Activated CD4-positive, alpha-beta memory T cell treated with anti-CD3 and anti-CD28 coated beads for 36 hours (primary cell): Measurements from ENCODE around the gene ALAS1. TPM values are rescaled to one million over a fixed set of nuclear protein-coding genes. Genes with fewer than 3 reads are reported as not detected.

ENCODE experiments used
- CTCF ChIA-PET: fragments of 350-600 bp; sonication (Branson Sonifier 250); formaldehyde crosslinking; loops from one replicate; lab custom pipeline; 2021; ENCODE audit warnings: antibody characterized with exemption, inconsistent platforms; lab: Charles Lee
- POLR2A ChIA-PET: fragments of 350-600 bp; sonication (Branson Sonifier 250); formaldehyde crosslinking; loops from one replicate; lab custom pipeline; 2021; ENCODE audit warnings: antibody characterized with exemption; lab: Charles Lee
- DNase-seq: peaks from one replicate; pipeline ENCODE4 v3.0.0-alpha.2; 2020
- H3K27ac Mint-ChIP-seq: one replicate; pipeline ENCODE4 v1.8.0; 2021; ENCODE audit warnings: mixed read lengths
- H3K27me3 Mint-ChIP-seq: one replicate; pipeline ENCODE4 v1.8.0; 2021; ENCODE audit warnings: mixed read lengths
- H3K36me3 Mint-ChIP-seq: one replicate; pipeline ENCODE4 v1.8.0; 2021; ENCODE audit warnings: mixed read lengths
- H3K4me1 Mint-ChIP-seq: one replicate; pipeline ENCODE4 v1.8.0; 2021; ENCODE audit warnings: low read depth, mixed read lengths
- H3K4me3 Mint-ChIP-seq: one replicate; pipeline ENCODE4 v1.8.0; 2021; ENCODE audit warnings: mild to moderate bottlenecking, mixed read lengths
- H3K9me3 Mint-ChIP-seq: one replicate; pipeline ENCODE4 v1.8.0; 2021; ENCODE audit warnings: mixed read lengths
- intact Hi-C: fragments of 100-400 bp; cut with micrococcal nuclease; formaldehyde crosslinking; loops from one replicate; pipeline ENCODE4 v1.15.1; 2023
- total RNA-seq, 2 experiments: library from RNA; stranded (reverse); gene quantifications; one replicate each; pipeline ENCODE4 v1.2.3, GENCODE V29; 2021

ALAS1 gene
- total RNA-seq, 2 experiments from 2014 or later, result 64.4 to 64.5 TPM

DNA sequence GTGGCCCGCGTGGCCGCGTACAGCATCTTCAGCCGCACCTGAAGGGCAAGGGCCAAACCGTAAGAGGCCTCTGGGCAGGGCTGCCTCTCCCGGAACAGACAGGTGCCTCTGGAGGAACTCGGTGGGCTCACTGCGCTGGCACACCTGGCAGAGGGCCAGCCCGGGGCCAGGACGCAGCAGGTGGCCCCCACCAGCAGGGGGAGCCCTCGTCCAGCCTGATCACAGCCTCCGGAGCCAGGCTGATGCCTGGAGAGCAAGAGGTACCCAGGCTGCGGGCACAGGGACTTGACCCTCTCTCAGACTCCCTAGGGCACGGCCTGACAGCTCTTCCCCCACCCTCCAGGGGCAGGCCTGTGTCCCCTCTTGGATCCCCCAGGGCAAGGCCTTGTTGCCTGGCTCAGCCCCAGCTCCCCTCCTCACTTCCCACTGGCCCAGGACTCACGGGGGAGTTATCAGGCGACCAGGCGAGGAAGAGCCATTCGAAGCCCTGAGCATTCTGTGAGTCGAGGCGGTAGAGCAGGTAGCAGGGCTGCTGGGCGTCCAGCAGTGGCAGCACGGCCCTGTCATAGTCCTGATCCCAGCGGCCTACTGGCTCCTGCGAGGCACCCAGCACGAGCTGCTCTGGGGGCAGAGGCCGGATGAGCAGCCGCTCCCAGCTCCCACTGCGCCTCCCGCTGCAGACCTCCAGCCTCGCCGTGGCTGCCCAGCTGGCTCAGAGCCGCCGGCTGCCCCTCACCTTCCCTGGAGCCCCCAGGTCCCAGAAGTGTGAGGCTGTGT lies 33.7 kb downstream of the ALAS1 start:
- Mint-ChIP-seq H3K36me3 (peaks cover 37% of the 10 kb centered on the region), H3K4me1 (peaks cover 37% of the 10 kb centered on the region), H3K9me3 (no peaks in the 10 kb centered on the region), H3K27me3 (no peaks in the 10 kb centered on the region), H3K4me3 (no peak overlapping the region), H3K27ac (peak overlapping the region; percentile 73)
- POLR2A ChIA-PET, result interaction anchor here (1.2 to 2.6 kb wide), 6 partner anchors 8 to 52 kb away, joined by 3 to 16 read pairs (median 5); partner anchors contain the start of gene WDR82
- CTCF ChIA-PET, result interaction anchor here (0.6 to 8.8 kb wide), 37 partner anchors 9 to 216 kb away, joined by 3 to 136 read pairs (median 5); partner anchors contain the start of genes GLYCTK, PPM1M and WDR82
- DNase-seq, result peak; percentile 90
- intact Hi-C loops, result loop anchor here (1.0 kb wide), 1 partner anchor 108 kb away; no protein-coding TSS in a partner anchor

- intact Hi-C loops, result no loop called here
- Mint-ChIP-seq H3K27ac (peak overlapping the region; percentile 38), H3K9me3 (no peaks in the 10 kb centered on the region), H3K4me1 (peaks cover 41% of the 10 kb centered on the region), H3K4me3 (no peak overlapping the region), H3K27me3 (no peaks in the 10 kb centered on the region), H3K36me3 (peaks cover 37% of the 10 kb centered on the region)
- CTCF ChIA-PET, result interaction anchor here (0.6 to 8.8 kb wide), 30 partner anchors 9 to 215 kb away, joined by 3 to 136 read pairs (median 6); partner anchors contain the start of genes GLYCTK, PPM1M and WDR82
- DNase-seq, result peak; percentile 64
- POLR2A ChIA-PET, result interaction anchor here (1.4 to 2.6 kb wide), 5 partner anchors 12 to 51 kb away, joined by 3 to 16 read pairs (median 6); partner anchors contain the start of gene WDR82
Measured at GRCh38 chr3:52232279-52233107, 34.5 kb downstream of the ALAS1 start.

DNA sequence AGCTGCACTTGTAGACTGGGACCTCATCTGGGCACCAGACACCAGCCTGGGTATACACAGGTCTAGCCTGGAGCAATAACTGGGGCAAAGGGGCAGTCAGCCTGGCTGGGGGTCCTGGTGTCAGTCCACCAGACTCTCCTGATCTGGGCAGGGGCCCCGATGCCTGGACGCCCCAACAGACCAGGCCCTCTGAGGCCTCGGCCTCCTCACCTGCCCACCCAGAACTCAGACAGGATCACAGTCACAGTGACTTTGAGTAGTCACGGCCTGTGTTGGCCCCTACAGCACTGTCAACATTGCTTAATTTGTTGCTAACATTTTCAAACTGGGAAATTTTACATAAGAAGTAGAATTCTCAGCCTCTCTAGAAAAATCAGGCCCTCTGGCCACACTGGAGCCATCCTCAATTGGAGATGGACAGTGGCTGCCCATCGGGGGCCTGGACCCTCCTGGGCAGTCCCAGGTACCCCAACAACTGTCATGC lies 35.2 kb downstream of the ALAS1 start:
- Mint-ChIP-seq H3K9me3 (no peaks in the 10 kb centered on the region), H3K36me3 (peaks cover 37% of the 10 kb centered on the region), H3K27me3 (no peaks in the 10 kb centered on the region), H3K27ac (no peak overlapping the region), H3K4me3 (no peak overlapping the region), H3K4me1 (peaks cover 46% of the 10 kb centered on the region)
- intact Hi-C loops, result no loop called here
- POLR2A ChIA-PET, result interaction anchor here (1.8 to 2.6 kb wide), 2 partner anchors 20 to 46 kb away, joined by 6 to 16 read pairs; partner anchors contain the start of gene WDR82
- CTCF ChIA-PET, result interaction anchor here (1.1 to 8.8 kb wide), 18 partner anchors 7 to 214 kb away, joined by 3 to 136 read pairs (median 14); partner anchors contain the start of genes GLYCTK, PPM1M, TLR9 and WDR82
- no peak for DNase-seq

- H3K27ac Mint-ChIP-seq, result peak overlapping the region; percentile 74
- peaks cover 50% of the 10 kb centered on the region for H3K4me1 Mint-ChIP-seq
- H3K4me3 Mint-ChIP-seq, result no peak overlapping the region
Measured at GRCh38 chr3:52233968-52234367, 36.0 kb downstream of the ALAS1 start.

DNA sequence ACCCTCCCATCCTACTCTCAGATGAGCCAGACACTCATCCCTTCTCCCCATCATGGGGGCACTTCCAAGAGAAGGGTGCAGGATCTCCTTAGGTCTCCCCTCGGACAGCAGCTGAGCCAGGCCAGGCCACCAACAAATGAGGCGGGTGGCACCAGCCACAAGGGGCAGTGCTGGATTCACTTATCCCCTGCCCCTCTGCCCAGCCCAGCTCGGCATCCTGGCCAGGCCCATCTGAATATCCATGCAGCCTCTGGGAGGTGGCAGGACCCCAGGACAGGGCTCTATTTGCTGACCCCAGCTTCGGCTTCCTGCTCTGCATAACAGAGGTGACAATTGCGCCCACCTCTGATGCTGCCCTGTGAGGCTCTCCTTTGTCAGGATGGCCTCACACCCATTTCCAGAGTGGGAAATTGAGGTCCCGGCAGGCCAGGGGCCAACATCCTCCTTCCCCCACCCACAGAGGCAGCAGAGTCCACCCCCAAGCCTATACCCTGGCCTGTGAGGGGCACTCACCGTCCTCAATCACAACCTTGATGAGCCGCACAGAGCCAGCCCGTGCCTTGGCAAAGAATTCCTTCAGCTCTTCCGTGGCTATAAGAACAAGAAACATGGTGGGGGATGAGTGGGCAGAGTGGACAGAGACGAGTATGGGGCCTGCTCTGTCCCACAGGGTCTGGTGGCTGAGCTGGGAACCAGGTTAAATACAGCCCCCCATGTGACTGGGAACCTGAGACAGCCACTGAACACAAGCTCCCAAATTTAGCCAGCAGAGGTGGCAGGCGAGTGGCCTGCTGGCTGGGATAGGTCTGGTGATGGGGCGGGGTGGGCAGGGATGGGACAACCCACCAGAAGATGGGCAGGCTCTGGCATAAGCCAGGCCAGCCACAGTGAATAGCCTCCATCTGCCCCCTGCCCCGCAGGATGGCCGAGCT lies 36.8 kb downstream of the ALAS1 start:
- intact Hi-C loops, result no loop called here
- no peak for DNase-seq
- ChIA-PET POLR2A (interaction anchor here (1.1 kb wide), 3 partner anchors 11 to 43 kb away, joined by 3 to 5 read pairs (median 4); partner anchors contain the start of genes PPM1M and WDR82), CTCF (interaction anchor here (0.5 to 11.6 kb wide), 6 partner anchors 9 to 104 kb away, joined by 3 to 148 read pairs (median 32); partner anchors contain the start of genes TLR9 and WDR82)
- H3K9me3 Mint-ChIP-seq, result no peaks in the 10 kb centered on the region
- H3K36me3 Mint-ChIP-seq, result peaks cover 43% of the 10 kb centered on the region
- H3K4me1 Mint-ChIP-seq, result peaks cover 50% of the 10 kb centered on the region
- peak overlapping the region; percentile 74 for H3K27ac Mint-ChIP-seq
- no peaks in the 10 kb centered on the region for H3K27me3 Mint-ChIP-seq
- H3K4me3 Mint-ChIP-seq, result no peak overlapping the region

More at GRCh38 chr3:52233968-52234367, 36.0 kb downstream of the ALAS1 start:
- peaks cover 42% of the 10 kb centered on the region for H3K36me3 Mint-ChIP-seq
- H3K9me3 Mint-ChIP-seq, result no peaks in the 10 kb centered on the region
- POLR2A ChIA-PET, result interaction anchor here (1.1 kb wide), 1 partner anchor 14 kb away, joined by 3 read pairs; no protein-coding TSS in a partner anchor
- no peak for DNase-seq
- H3K27me3 Mint-ChIP-seq, result no peaks in the 10 kb centered on the region
- CTCF ChIA-PET, result interaction anchor here (1.3 to 11.6 kb wide), 5 partner anchors 8 to 105 kb away, joined by 3 to 148 read pairs (median 61); partner anchors contain the start of genes TLR9 and WDR82
- intact Hi-C loops, result no loop called here

DNA sequence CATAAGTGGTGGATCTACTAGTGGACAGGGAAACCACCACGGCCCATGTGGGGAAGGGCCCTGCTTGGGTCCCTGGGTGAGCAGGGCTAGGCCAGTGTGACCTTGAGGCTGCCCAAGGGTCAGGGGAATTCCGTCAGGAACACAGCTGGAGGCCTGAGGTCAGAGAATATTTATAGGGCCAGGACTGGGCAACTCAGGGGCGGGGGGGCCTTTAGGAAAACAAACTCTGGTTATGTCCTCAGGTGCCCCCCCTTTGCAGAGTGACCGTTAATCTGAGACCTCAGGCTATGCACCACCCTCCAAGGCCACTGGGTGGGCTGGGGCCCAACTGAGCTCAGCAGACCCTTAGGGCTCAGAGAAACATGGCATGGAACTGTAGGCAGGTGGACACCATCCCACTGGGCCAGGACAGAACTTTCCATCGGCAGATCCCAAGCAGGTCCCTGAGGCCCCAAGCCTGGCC lies 38.5 kb downstream of the ALAS1 start:
- no peak for DNase-seq
- peaks cover 42% of the 10 kb centered on the region for H3K36me3 Mint-ChIP-seq
- intact Hi-C loops, result no loop called here
- ChIA-PET POLR2A (interaction anchor here (1.1 to 2.3 kb wide), 2 partner anchors 10 to 42 kb away, joined by 5 to 14 read pairs; partner anchors contain the start of genes PPM1M and WDR82), CTCF (interaction anchor here (1.0 to 11.6 kb wide), 5 partner anchors 16 to 103 kb away, joined by 3 to 148 read pairs (median 61); partner anchors contain the start of gene WDR82)
- H3K27me3 Mint-ChIP-seq, result no peaks in the 10 kb centered on the region
- peak overlapping the region; percentile 26 for H3K4me3 Mint-ChIP-seq
- peak overlapping the region; percentile 62 for H3K27ac Mint-ChIP-seq
- no peaks in the 10 kb centered on the region for H3K9me3 Mint-ChIP-seq
- H3K4me1 Mint-ChIP-seq, result peaks cover 62% of the 10 kb centered on the region

- no peaks in the 10 kb centered on the region for H3K9me3 Mint-ChIP-seq
- peak overlapping the region; percentile 60 for H3K4me3 Mint-ChIP-seq
- ChIA-PET CTCF (interaction anchor here (0.8 to 11.6 kb wide), 6 partner anchors 11 to 102 kb away, joined by 3 to 148 read pairs (median 36); partner anchors contain the start of gene WDR82), POLR2A (interaction anchor here (1.0 to 8.7 kb wide), 4 partner anchors 9 to 51 kb away, joined by 3 to 87 read pairs (median 12); partner anchors contain the start of genes GLYCTK and WDR82)
- intact Hi-C loops, result no loop called here
- H3K4me1 Mint-ChIP-seq, result peaks cover 61% of the 10 kb centered on the region
- H3K36me3 Mint-ChIP-seq, result peaks cover 38% of the 10 kb centered on the region
- no peaks in the 10 kb centered on the region for H3K27me3 Mint-ChIP-seq
- DNase-seq, result no peak
- H3K27ac Mint-ChIP-seq, result peak overlapping the region; percentile 69
Measured at GRCh38 chr3:52237006-52237656, 39.2 kb downstream of the ALAS1 start.

DNA sequence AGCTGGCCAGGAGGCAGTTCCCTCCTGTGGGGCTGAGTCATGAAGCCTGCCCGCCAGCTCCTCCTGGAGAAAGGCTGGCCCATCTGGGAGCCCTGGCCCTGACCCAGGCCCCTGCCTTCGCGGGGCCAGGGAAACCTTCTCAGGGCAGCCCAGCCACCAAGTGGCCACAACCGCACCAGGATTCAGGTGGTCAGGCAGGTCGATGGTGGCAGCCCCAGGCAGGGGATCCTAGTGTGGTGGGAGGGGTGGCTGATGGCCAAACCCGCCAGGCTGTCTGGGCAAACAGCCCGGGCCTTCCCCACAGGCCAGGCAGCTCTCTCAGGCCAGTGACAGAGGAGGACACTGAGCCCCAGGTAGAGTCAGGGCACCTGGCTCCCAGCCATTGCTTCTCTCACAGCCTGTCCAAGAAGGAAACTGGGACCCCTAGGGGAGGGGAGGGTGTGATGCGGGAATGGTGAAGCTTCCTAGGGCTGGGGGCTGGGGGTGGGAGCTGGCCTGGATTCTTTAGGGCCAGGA lies 39.8 kb downstream of the ALAS1 start:
- ChIA-PET POLR2A (interaction anchor here (0.8 to 8.7 kb wide), 6 partner anchors 9 to 50 kb away, joined by 3 to 87 read pairs (median 8); partner anchors contain the start of genes GLYCTK and WDR82), CTCF (interaction anchor here (0.8 to 11.6 kb wide), 6 partner anchors 11 to 101 kb away, joined by 4 to 148 read pairs (median 10); partner anchors contain the start of gene WDR82)
- intact Hi-C loops, result no loop called here
- H3K4me3 Mint-ChIP-seq, result peak overlapping the region; percentile 99
- DNase-seq, result no peak
- H3K27ac Mint-ChIP-seq, result peak overlapping the region; percentile 97
- H3K36me3 Mint-ChIP-seq, result peaks cover 35% of the 10 kb centered on the region
- no peaks in the 10 kb centered on the region for H3K27me3 Mint-ChIP-seq
- H3K9me3 Mint-ChIP-seq, result no peaks in the 10 kb centered on the region
- peaks cover 61% of the 10 kb centered on the region for H3K4me1 Mint-ChIP-seq

- intact Hi-C loops, result no loop called here
- H3K27ac Mint-ChIP-seq, result peak overlapping the region; percentile 97
- CTCF ChIA-PET, result interaction anchor here (0.7 to 11.6 kb wide), 8 partner anchors 10 to 101 kb away, joined by 3 to 148 read pairs (median 8); partner anchors contain the start of gene WDR82
Measured at GRCh38 chr3:52238193-52238760, 40.3 kb downstream of the ALAS1 start.

More at GRCh38 chr3:52238193-52238760, 40.3 kb downstream of the ALAS1 start:
- H3K4me1 Mint-ChIP-seq, result peaks cover 65% of the 10 kb centered on the region
- peaks cover 2% of the 10 kb centered on the region for H3K9me3 Mint-ChIP-seq
- H3K36me3 Mint-ChIP-seq, result peaks cover 34% of the 10 kb centered on the region
- POLR2A ChIA-PET, result interaction anchor here (0.8 to 8.7 kb wide), 10 partner anchors 8 to 50 kb away, joined by 3 to 87 read pairs (median 6); partner anchors contain the start of genes GLYCTK and WDR82
- no peak for DNase-seq
- H3K27me3 Mint-ChIP-seq, result no peaks in the 10 kb centered on the region
- H3K4me3 Mint-ChIP-seq, result peak overlapping the region; percentile 99
